ENCODE results near the gene RPTOR. TPM values are rescaled to one million over a fixed set of nuclear protein-coding genes. Genes with fewer than 3 reads are reported as not detected.
A peak's percentile ranks its signal among the peaks of the same experiment; 100 is the strongest.

Gene RPTOR
- total RNA-seq, 3 donors from 2014 or later = 76.1 to 98.3 (median 89.5) TPM

- DNase-seq = no peak
- H3K4me1 Mint-ChIP-seq (ENCODE audit: low read depth) = no peaks in the 10 kb centered on the region
- no peak for ATAC-seq
- H3K4me3 Mint-ChIP-seq = no peak overlapping the region
- no peaks in the 10 kb centered on the region for H3K9me3 Mint-ChIP-seq
- H3K27me3 Mint-ChIP-seq (ENCODE audit: low read depth) = no peaks in the 10 kb centered on the region
- peaks cover 38% of the 10 kb centered on the region for H3K36me3 Mint-ChIP-seq (ENCODE audit: insufficient read depth)
Observed at GRCh38 chr17:80926591-80927250, 382.1 kb downstream of the RPTOR start.

GRCh38 chr17:80927791-80928216 lies 383.2 kb downstream of the RPTOR start:
- Mint-ChIP-seq H3K27me3 (ENCODE audit: low read depth) (no peaks in the 10 kb centered on the region), H3K36me3 (ENCODE audit: insufficient read depth) (peaks cover 42% of the 10 kb centered on the region), H3K4me1 (ENCODE audit: low read depth) (no peaks in the 10 kb centered on the region), H3K9me3 (no peaks in the 10 kb centered on the region), H3K4me3 (no peak overlapping the region)
- no peak for ATAC-seq
- DNase-seq = no peak

DNA sequence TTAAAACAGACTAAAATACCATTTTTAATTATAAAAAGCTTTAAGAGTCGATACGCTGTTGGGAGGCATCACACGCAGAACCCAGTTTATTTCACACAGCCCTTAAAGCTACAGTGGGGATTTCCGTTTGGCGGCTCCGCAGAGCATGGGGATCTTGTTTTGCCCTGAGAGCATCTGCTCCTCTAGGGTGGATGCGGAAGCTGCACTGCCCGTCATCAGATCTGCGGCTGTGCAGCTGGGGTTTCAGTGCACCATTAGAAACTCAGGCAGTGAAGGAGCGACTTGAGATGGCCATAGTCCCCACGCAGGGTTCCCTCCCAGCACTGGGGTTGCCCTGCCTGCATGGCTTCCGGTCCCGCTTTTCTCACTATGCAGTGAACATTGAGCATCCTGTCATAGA lies 384.8 kb downstream of the RPTOR start:
- no peaks in the 10 kb centered on the region for H3K4me1 Mint-ChIP-seq (ENCODE audit: low read depth)
- no peak overlapping the region for H3K4me3 Mint-ChIP-seq
- DNase-seq (no peak), ATAC-seq (no peak)
- H3K27me3 Mint-ChIP-seq (ENCODE audit: low read depth) = no peaks in the 10 kb centered on the region
- peaks cover 36% of the 10 kb centered on the region for H3K36me3 Mint-ChIP-seq (ENCODE audit: insufficient read depth)
- no peaks in the 10 kb centered on the region for H3K9me3 Mint-ChIP-seq

GRCh38 chr17:80930335-80931279 lies 386.0 kb downstream of the RPTOR start:
- no peaks in the 10 kb centered on the region for H3K9me3 Mint-ChIP-seq
- DNase-seq (no peak), ATAC-seq (no peak)
- peaks cover 36% of the 10 kb centered on the region for H3K36me3 Mint-ChIP-seq (ENCODE audit: insufficient read depth)
- H3K4me1 Mint-ChIP-seq (ENCODE audit: low read depth) = peaks cover 4% of the 10 kb centered on the region
- no peak overlapping the region for H3K4me3 Mint-ChIP-seq
- no peaks in the 10 kb centered on the region for H3K27me3 Mint-ChIP-seq (ENCODE audit: low read depth)

DNA sequence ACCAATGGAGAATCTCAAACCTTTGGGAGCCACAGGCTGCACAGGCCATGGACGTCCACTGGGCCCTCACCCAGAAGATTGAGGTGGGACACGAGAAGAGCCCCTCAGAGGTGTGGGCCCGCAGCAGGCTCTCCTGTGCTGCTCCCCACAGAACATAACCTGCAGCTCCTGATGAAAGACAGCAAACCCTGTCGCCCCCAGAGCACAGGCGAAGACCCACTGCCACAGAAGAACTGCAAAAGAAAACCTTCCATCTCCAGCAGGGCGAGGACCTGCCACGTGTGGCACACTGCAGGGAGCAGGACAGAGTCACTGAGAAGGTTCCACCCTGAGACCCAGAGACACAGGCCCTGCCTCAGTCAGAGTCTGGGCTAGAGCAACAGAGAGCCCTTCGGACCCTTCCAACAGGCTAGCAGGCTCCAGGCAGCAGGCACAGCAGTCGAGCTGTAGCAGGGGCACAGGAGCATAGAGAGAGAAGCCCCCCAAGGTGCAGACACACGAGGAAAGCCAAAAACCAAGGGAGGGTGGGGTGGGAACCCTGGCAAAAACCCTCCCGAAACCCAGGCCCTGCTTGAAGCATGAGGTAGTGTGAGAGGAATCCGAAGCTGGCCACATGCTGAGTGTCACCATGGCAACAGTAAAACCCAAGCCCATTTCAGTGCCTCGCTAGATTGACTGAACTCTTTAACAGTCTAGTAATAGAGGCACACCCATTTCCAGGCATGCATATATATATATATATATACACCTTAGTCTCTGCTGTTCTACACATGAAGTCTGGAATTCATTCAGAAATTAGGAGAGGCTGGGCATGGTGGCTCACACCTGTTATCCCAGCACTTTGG lies 387.0 kb downstream of the RPTOR start:
- H3K9me3 Mint-ChIP-seq = no peaks in the 10 kb centered on the region
- peaks cover 30% of the 10 kb centered on the region for H3K36me3 Mint-ChIP-seq (ENCODE audit: insufficient read depth)
- DNase-seq (no peak), ATAC-seq (no peak)
- H3K4me1 Mint-ChIP-seq (ENCODE audit: low read depth) = peaks cover 9% of the 10 kb centered on the region
- no peak overlapping the region for H3K4me3 Mint-ChIP-seq
- H3K27me3 Mint-ChIP-seq (ENCODE audit: low read depth) = no peaks in the 10 kb centered on the region

DNA sequence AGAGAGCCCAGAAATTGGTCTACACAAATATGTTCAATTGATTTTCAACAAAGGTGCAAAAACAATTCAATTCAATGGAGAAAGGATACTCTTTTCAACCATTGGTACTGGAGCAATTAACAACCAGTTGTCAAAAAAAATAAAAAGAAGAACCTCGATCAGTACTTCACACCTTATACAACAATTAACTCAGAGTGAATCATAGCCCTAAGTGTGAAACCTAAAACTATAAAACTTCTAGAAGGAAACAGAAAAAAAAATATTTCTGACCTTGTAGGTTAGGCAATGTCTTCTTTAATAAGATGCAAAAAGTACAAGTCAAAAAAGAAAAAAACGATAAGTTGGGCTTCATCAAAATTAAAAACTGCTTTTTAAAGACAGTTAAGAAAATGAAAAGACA lies 390.9 kb downstream of the RPTOR start:
- peaks cover 37% of the 10 kb centered on the region for H3K4me1 Mint-ChIP-seq (ENCODE audit: low read depth)
- ATAC-seq = no peak
- H3K9me3 Mint-ChIP-seq = no peaks in the 10 kb centered on the region
- no peak for DNase-seq
- H3K27me3 Mint-ChIP-seq (ENCODE audit: low read depth) = no peaks in the 10 kb centered on the region
- no peak overlapping the region for H3K4me3 Mint-ChIP-seq
- H3K36me3 Mint-ChIP-seq (ENCODE audit: insufficient read depth) = peaks cover 6% of the 10 kb centered on the region

DNA sequence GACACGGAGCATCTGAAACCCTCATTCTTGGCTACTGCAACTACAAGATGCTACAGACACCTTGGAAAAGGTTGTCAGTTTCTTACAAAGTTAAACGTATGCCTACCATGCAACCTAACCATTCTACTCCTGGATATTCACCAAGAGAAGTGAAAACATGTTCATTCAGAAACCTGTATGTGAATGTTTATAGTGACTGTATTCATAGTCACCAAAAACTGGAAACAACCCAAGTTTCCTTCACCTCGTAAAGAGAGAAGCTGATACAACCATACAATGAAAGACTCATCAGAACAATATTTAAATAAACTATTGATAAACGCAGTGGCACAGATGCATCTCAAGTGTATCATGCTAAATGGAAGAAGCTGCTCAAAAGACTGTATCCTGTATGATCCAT lies 391.6 kb downstream of the RPTOR start:
- Mint-ChIP-seq H3K4me3 (no peak overlapping the region), H3K4me1 (ENCODE audit: low read depth) (peaks cover 37% of the 10 kb centered on the region), H3K27me3 (ENCODE audit: low read depth) (no peaks in the 10 kb centered on the region), H3K9me3 (no peaks in the 10 kb centered on the region), H3K36me3 (ENCODE audit: insufficient read depth) (peaks cover 6% of the 10 kb centered on the region)
- ATAC-seq = peak in 1 of 2 donors; percentile 34
- no peak for DNase-seq

DNA sequence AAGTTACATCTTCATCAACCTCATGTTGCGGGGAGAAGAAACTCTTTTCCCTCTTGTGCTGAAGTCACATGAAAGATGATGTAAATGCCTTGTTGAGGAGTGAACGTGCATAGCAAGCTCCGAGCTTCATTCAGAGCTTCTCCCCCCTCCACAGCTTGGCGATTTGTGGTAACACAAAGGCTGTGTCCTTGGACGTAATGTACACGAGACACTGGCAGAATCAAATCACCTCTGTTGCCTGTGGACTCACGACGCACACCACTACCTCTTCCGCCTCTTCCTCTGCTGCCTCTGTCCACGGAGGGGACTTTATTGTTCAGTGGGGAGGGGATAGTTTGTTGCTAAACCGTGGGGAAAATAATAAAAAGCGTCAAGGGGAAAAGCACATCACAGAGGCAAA lies 392.1 kb downstream of the RPTOR start:
- Mint-ChIP-seq H3K4me1 (ENCODE audit: low read depth) (peaks cover 37% of the 10 kb centered on the region), H3K27me3 (ENCODE audit: low read depth) (no peaks in the 10 kb centered on the region), H3K9me3 (no peaks in the 10 kb centered on the region), H3K4me3 (no peak overlapping the region), H3K36me3 (ENCODE audit: insufficient read depth) (peaks cover 6% of the 10 kb centered on the region)
- DNase-seq (no peak), ATAC-seq (no peak)

- H3K27me3 Mint-ChIP-seq (ENCODE audit: low read depth) = no peaks in the 10 kb centered on the region
- peaks cover 39% of the 10 kb centered on the region for H3K4me1 Mint-ChIP-seq (ENCODE audit: low read depth)
- H3K36me3 Mint-ChIP-seq (ENCODE audit: insufficient read depth) = peaks cover 3% of the 10 kb centered on the region
- H3K9me3 Mint-ChIP-seq = no peaks in the 10 kb centered on the region
- DNase-seq (no peak), ATAC-seq (no peak)
- H3K4me3 Mint-ChIP-seq = peak overlapping the region; percentile 51
Observed at GRCh38 chr17:80937462-80938381, 393.1 kb downstream of the RPTOR start.

DNA sequence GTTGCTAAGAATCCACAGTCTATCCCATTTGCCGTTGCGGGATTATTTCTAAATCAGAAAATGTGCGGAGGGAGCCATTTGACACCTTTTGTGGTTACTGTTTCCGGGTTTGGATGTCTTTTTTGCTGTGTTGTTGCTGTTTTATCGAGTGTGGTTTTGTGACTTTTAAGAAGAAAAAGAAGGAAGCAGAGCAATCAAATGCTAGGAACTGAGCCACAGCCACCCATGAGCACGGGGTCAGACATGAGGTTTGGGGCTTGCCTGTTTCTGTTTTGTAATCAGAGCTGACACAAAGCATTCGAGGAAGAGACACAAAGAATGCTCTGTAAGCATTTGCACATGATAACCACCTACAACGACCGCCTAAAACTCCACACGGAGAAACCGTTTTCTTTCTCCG lies 393.9 kb downstream of the RPTOR start:
- peak overlapping the region; percentile 51 for H3K4me3 Mint-ChIP-seq
- H3K9me3 Mint-ChIP-seq = no peaks in the 10 kb centered on the region
- DNase-seq = no peak
- ATAC-seq = peak in 1 of 2 donors; percentile 66
- no peaks in the 10 kb centered on the region for H3K27me3 Mint-ChIP-seq (ENCODE audit: low read depth)
- H3K4me1 Mint-ChIP-seq (ENCODE audit: low read depth) = peaks cover 39% of the 10 kb centered on the region
- H3K36me3 Mint-ChIP-seq (ENCODE audit: insufficient read depth) = peaks cover 7% of the 10 kb centered on the region

DNA sequence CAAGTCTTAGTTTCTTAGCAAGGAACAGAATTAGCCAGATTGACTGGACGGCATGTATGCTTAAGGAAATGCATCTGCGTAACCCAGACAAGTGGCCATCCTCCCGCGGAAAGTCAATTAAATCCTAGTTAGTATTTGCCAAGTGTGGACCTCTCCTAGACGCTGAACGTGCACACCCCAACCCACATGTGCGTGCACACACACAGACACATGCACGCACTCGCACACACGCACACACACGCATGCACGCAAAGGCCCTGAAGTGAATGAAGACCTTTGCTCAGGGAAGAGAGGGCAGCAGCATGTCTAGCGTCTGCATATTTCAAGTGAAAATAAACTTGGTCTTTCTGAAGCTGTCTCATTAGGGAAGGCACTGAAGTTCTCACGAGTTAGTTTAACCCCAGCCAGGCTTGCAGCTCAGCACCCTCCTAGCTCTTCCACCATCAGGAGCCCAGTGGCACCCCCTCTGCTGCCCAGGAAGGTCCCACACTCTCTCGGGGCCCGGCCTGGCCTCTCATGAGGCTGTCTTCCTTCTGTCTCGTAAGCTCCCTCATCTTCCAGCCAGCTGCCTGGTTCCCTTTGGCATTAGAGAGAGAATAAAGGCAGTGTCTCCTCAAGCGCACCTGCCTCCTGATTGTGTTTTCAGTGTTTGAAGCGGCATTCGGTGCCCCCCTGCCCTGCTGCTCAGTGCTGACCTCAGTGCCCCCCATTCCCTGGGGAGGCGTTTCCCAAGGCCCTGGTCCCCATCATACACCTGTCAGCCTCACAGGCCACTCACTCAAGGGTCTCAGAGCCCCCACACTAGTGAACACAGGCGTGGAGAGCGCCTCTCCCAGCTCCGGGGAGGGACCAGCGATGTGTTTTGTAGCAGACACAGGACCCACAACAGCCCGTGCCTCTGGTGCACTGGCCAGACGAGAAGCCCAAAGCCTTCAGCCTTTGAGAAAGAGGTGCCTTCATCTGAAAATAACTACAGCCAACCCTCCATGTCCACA lies 394.8 kb downstream of the RPTOR start:
- ATAC-seq = no peak
- no peak overlapping the region for H3K4me3 Mint-ChIP-seq
- DNase-seq = no peak
- H3K4me1 Mint-ChIP-seq (ENCODE audit: low read depth) = peaks cover 39% of the 10 kb centered on the region
- no peaks in the 10 kb centered on the region for H3K9me3 Mint-ChIP-seq
- peaks cover 12% of the 10 kb centered on the region for H3K36me3 Mint-ChIP-seq (ENCODE audit: insufficient read depth)
- H3K27me3 Mint-ChIP-seq (ENCODE audit: low read depth) = no peaks in the 10 kb centered on the region

DNA sequence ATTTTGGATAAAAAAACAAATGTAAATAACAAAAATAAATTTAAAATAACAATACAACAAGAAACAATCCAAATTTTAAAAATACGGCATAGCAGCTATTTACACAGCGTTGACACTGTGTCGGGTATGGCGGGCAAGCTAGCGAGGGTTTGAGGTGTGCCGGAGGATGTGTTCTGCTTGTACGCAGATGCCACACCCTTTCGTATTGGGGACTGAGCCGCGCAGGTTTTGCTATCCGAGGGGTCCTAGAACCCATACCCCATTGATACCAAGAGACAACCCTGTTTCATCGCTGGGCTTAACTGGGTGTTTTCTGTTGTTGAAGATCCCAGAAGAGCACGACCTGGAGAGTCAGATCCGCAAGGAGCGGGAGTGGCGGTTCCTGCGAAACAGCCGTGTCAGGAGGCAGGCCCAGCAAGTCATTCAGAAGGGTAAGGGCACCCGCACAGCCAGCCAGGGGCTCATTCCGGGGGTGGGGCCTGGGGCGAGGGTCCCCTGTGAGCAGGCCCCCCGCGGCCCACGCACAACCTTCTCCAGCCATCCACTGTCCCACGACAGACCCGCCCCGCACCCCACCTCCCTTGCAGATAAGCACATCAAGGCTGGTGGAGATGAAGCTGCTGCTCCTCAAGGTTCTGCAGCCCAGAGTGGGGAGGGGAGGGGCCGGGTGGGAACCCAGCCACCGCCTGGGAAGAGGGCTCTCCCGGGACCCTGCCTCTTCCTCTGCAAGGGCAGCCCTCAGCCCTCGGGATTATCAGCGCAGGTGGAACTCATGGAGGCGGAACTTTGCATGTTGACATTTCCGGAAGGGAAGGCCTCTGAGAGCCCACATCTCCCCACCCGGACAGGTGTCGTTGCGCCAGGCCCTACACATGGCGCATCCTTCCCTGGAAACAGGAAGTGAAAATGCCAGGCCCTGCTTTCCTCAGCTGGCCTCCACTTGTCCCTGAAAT lies 395.8 kb downstream of the RPTOR start:
- DNase-seq (no peak), ATAC-seq (no peak)
- Mint-ChIP-seq H3K4me3 (no peak overlapping the region), H3K4me1 (ENCODE audit: low read depth) (peaks cover 36% of the 10 kb centered on the region), H3K36me3 (ENCODE audit: insufficient read depth) (peaks cover 13% of the 10 kb centered on the region), H3K9me3 (no peaks in the 10 kb centered on the region), H3K27me3 (ENCODE audit: low read depth) (no peaks in the 10 kb centered on the region)

Measured in activated T-cell treated with anti-CD3 and anti-CD28 coated beads, Interleukin-2, amount 50 U/mL, for 4 hours (primary cell).